Astrocyte of the cerebellum (primary cell): ENCODE results near the gene COL27A1.

Experiments
- DNase-seq: peaks from one replicate; pipeline ENCODE4 v3.0.0-alpha.2; 2011; ENCODE audit warnings: low read depth
- H3K4me3 ChIP-seq: 2 replicates; pipeline ENCODE4 v1.5.1; 2011; ENCODE audit warnings: mild to moderate bottlenecking, low read depth, low read length, moderate library complexity
- in situ Hi-C: cut with HindIII; loops from 2 replicates; pipeline ENCODE4 v1.10.0; 2017; ENCODE audit warnings: low sequenced_read_pairs
- TF ChIP-seq, protein P1 (sequence below): IDR thresholded peaks from 2 replicates; pipeline ENCODE4 v1.5.1; 2012; ENCODE audit warnings: low read length, low read depth, moderate library complexity, mild to moderate bottlenecking; ENCODE audit errors: missing control alignments

COL27A1 gene

DNA sequence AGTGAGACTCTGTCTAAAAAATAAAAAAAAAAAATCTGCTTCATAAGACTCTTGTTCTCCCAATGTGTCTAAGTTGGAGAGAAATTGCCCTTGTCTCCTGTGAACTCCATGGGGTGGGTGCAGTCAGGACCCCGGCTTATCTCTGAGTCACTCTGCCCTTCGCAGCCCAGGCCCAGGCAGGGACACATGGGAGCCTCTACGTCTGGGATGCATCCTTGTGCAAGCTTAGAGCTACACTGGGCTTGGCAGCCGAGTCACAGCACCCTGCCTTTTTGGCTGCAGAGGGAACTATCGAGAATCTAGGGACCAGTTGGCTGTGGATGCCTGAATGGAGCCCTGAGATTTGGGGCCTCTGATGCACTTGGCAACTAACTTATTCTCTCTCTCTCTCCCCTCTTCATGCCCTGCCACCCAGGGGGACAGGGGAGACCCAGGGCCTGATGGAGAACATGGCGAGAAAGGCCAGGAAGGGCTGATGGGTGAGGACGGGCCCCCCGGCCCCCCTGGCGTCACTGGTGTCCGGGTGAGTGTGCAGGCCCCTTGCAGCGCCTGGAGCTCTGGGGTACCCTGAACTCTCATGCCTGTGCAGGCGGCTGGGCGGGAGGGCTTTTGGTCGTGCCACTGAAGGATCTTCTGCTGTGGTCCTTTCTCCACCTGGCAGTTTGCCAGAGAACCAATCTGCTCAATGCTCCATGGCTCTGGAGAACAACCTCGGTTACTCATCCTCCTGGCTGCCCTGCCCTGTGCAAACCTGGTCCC, 120.1 kb downstream of the COL27A1 start:
- in situ Hi-C loops: loop anchor here (5.0 kb wide), 1 partner anchor 168 kb away; no protein-coding TSS in a partner anchor
- DNase-seq: no peak
- TF ChIP-seq, protein P1, sequence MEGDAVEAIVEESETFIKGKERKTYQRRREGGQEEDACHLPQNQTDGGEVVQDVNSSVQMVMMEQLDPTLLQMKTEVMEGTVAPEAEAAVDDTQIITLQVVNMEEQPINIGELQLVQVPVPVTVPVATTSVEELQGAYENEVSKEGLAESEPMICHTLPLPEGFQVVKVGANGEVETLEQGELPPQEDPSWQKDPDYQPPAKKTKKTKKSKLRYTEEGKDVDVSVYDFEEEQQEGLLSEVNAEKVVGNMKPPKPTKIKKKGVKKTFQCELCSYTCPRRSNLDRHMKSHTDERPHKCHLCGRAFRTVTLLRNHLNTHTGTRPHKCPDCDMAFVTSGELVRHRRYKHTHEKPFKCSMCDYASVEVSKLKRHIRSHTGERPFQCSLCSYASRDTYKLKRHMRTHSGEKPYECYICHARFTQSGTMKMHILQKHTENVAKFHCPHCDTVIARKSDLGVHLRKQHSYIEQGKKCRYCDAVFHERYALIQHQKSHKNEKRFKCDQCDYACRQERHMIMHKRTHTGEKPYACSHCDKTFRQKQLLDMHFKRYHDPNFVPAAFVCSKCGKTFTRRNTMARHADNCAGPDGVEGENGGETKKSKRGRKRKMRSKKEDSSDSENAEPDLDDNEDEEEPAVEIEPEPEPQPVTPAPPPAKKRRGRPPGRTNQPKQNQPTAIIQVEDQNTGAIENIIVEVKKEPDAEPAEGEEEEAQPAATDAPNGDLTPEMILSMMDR: no peak
- no peak overlapping the region for H3K4me3 ChIP-seq

DNA sequence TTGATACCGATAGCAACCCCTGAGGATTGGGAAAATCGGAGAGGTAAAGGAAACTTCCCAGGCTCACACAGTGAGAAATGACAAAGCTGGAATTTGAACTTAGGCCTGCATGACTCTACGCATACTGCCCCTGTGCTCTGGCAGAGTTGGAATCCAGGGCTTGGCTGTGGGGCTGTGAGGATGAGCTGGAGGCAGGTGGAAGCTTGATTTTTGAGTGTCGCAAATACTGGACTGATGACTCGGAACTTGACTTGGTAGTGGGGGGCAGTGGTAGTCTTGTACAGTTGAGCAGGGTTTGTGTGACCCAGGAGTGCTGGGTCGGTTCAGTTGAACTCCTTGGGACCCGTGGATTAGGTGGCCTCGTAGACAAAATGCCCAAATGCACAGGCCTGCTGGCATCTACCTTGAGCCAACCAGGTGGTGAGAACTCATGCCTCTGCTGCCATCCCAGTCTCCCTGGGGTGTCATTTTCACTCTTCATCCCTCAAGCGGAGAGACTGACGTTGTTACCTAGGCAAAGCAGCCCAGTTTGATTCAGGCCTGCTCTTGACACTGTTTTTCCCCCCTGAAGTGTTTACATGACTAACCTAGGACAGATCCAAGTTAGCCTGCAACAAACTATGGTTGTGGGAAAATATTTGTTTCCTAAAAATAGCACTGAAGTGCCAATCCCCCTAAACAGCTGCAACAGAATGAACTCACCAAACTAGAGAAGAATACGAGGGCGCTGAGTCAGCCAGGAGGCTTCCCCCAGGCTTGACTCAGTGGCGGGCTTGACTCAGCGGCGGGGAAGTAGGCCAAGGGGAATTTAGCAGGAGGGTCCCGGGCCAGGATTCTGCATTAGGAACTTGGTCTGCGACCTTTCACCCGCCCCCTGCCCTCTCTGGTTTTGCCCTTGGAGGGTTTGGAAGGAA, 121.8 kb downstream of the COL27A1 start:
- TF ChIP-seq, protein P1: no peak
- no peak overlapping the region for H3K4me3 ChIP-seq
- peak; percentile 92 for DNase-seq
- in situ Hi-C loops: loop anchor here (5.0 kb wide), 1 partner anchor 170 kb away; no protein-coding TSS in a partner anchor

DNA sequence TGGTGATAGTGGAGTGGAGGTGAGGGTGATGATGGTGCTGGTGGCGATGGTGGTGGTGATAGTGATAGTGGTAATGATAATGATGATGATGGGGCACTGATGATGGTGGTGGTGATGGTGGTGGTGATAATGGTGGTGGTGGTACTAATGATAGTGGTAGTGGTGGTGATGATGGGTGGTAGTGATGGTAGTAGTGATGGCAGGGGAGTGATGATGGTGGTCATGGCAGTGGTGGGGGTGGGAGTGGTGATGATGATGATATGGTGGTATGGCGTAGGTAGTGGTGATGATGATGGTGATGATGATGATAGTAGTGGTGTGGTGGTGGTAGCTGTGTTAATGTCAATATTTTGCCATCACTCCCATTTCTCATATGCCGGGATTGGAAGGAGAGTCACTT, 123.0 kb downstream of the COL27A1 start:
- in situ Hi-C loops: loop anchor here (5.0 kb wide), 1 partner anchor 171 kb away; no protein-coding TSS in a partner anchor
- TF ChIP-seq, protein P1: no peak
- no peak for DNase-seq
- H3K4me3 ChIP-seq: no peak overlapping the region

DNA sequence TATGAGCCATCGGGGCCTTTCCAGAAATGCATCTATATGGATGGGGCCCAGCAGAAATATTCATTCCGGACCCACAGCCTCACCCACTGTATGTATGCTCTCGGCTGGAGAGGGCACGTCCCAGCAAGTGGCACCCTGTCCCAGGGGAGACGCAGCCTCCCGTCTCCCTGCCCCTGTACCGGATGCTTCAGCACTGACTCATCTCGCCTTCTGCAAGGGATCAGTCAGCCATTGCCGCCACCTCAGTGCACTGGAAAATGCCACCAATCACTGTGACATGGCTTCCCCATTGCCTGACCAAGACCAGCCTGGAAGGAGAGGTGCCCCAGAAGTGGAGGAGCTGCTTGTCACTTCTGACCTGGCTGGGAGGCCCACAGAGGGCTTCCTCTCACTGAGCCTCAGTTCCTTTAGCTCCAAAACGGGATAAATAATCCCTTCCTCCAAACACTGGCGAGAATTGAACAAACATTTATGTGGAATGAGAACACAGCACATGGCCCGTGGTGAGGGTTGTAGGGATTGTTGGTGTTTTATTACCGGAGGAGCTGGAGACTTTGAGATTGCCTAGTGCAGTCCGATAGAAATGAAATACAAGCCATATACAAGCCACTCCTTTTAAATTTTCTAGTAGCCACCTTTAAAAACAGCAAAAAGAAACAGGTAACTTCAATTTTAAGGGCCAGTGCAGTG, 123.7 kb downstream of the COL27A1 start:
- no peak for DNase-seq
- H3K4me3 ChIP-seq: no peak overlapping the region
- in situ Hi-C loops: loop anchor here (5.0 kb wide), 1 partner anchor 172 kb away; no protein-coding TSS in a partner anchor
- TF ChIP-seq, protein P1: no peak

DNA sequence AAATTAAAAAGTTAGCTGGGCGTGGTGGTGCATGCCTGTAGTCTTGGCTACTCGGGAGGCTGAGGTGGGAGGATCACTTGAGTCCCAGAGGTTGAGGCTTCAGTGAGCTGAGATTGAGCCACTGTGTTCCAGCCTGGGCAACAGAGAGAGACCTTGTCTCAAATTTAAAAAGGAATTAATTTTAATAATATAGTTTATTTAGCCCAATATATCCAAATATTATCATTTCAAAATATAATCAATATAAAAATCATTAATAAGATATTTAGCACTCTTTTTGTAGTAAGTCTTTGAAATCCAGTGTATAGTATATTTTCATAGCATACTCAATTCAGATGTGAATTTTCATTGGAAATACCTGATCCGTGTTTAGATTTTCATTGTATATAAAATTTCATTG, 124.4 kb downstream of the COL27A1 start:
- DNase-seq: no peak
- H3K4me3 ChIP-seq: no peak overlapping the region
- in situ Hi-C loops: loop anchor here (5.0 kb wide), 1 partner anchor 172 kb away; no protein-coding TSS in a partner anchor
- TF ChIP-seq, protein P1: no peak
